BJ (cell line): Measurements from ENCODE around the gene UQCRQ. TPM values are rescaled to one million over a fixed set of nuclear protein-coding genes. Genes with fewer than 3 reads are reported as not detected.

Source experiments
- CTCF ChIA-PET: fragments of 350-600 bp; formaldehyde crosslinking; extraction: SDS; loops from one replicate; lab custom pipeline; 2021; ENCODE audit warnings: antibody characterized with exemption, inconsistent platforms; lab: Yijun Ruan, JAX
- POLR2A ChIA-PET: fragments of 300-600 bp; sonication (Branson Sonifier 250); formaldehyde crosslinking; extraction: SDS; loops from one replicate; lab custom pipeline; 2021; ENCODE audit warnings: antibody characterized with exemption; lab: Charles Lee
- DNase-seq: peaks from one replicate; pipeline ENCODE4 v3.0.0-alpha.2; 2011; ENCODE audit warnings: low read depth
- H3K27me3 ChIP-seq: 2 replicates; pipeline ENCODE4 v1.6.0; 2011; ENCODE audit warnings: low read length; ENCODE audit not compliant: control insufficient read depth, insufficient read depth
- H3K36me3 ChIP-seq: 2 replicates; pipeline ENCODE4 v1.5.1; 2011; ENCODE audit warnings: low read length; ENCODE audit not compliant: control insufficient read depth, insufficient read depth
- H3K4me3 ChIP-seq: 2 replicates; pipeline ENCODE4 v1.5.1; 2011; ENCODE audit warnings: low read depth, mild to moderate bottlenecking, control low read depth, low read length
- CTCF ChIP-seq: IDR thresholded peaks from 2 replicates; pipeline ENCODE4 v1.5.1; 2011; ENCODE audit warnings: low read depth, mild to moderate bottlenecking, control low read depth, inconsistent platforms, low read length, moderate library complexity; ENCODE audit not compliant: insufficient read depth
- polyA plus RNA-seq: library from polyadenylated mRNA; depleted of rRNA; stranded (reverse); fragments of >200 nt; gene quantifications from 2 replicates; pipeline ENCODE4 v1.2.3, GENCODE V29; 2011

Gene UQCRQ
- polyA plus RNA-seq, 1 experiment: 289 TPM

GRCh38 chr5:132839426-132840301, 26.8 kb upstream of the UQCRQ start:
- no peak overlapping the region for H3K4me3 ChIP-seq
- no peak for TF ChIP-seq CTCF
- no peaks in the 10 kb centered on the region for H3K36me3 ChIP-seq
- POLR2A ChIA-PET: no interaction called here
- CTCF ChIA-PET: interaction anchor here (1.0 to 2.4 kb wide), 5 partner anchors 10 to 43 kb away, joined by 3 to 12 read pairs (median 5); partner anchors contain the start of gene SHROOM1
- no peak for DNase-seq
- H3K27me3 ChIP-seq: no peaks in the 10 kb centered on the region; the same call in 1 of the 2 replicates

- no peak for DNase-seq
- CTCF ChIA-PET: interaction anchor here (1.2 to 2.4 kb wide), 4 partner anchors 11 to 25 kb away, joined by 3 to 12 read pairs (median 5); partner anchors contain the start of gene SHROOM1
Measured at GRCh38 chr5:132840313-132840712, 26.1 kb upstream of the UQCRQ start.

GRCh38 chr5:132840896-132841295, 25.5 kb upstream of the UQCRQ start:
- ChIA-PET POLR2A (no interaction called here), CTCF (interaction anchor here (1.2 kb wide), 1 partner anchor 20 kb away, joined by 5 read pairs; no protein-coding TSS in a partner anchor)
- DNase-seq: no peak
- TF ChIP-seq CTCF: no peak
- no peaks in the 10 kb centered on the region; the same call in 1 of the 2 replicates for H3K27me3 ChIP-seq
- no peak overlapping the region for H3K4me3 ChIP-seq
- no peaks in the 10 kb centered on the region for H3K36me3 ChIP-seq

More at GRCh38 chr5:132840313-132840712, 26.1 kb upstream of the UQCRQ start:
- no peak overlapping the region for H3K4me3 ChIP-seq
- H3K36me3 ChIP-seq: no peaks in the 10 kb centered on the region
- H3K27me3 ChIP-seq: no peaks in the 10 kb centered on the region; the same call in 1 of the 2 replicates
- no peak for TF ChIP-seq CTCF
- POLR2A ChIA-PET: no interaction called here

GRCh38 chr5:132841305-132841704, 25.1 kb upstream of the UQCRQ start:
- no peaks in the 10 kb centered on the region; the same call in 1 of the 2 replicates for H3K27me3 ChIP-seq
- no peaks in the 10 kb centered on the region for H3K36me3 ChIP-seq
- no peak overlapping the region for H3K4me3 ChIP-seq
- DNase-seq: no peak
- POLR2A ChIA-PET: no interaction called here
- no peak for TF ChIP-seq CTCF
- CTCF ChIA-PET: no interaction called here

GRCh38 chr5:132848270-132848669, 18.2 kb upstream of the UQCRQ start:
- DNase-seq: no peak
- ChIA-PET POLR2A (no interaction called here), CTCF (interaction anchor here (1.0 to 2.6 kb wide), 3 partner anchors 16 to 18 kb away, joined by 4 to 13 read pairs (median 4); partner anchors contain the start of genes GDF9, SHROOM1 and UQCRQ)
- no peaks in the 10 kb centered on the region for H3K36me3 ChIP-seq
- no peak for TF ChIP-seq CTCF
- no peak overlapping the region for H3K4me3 ChIP-seq
- no peaks in the 10 kb centered on the region for H3K27me3 ChIP-seq
